Neuronal stem cell (in vitro differentiated cells): ENCODE results near the gene GPR160.

Experiments used
- DNase-seq: peaks from one replicate; pipeline ENCODE4 v3.0.0-alpha.2; 2013; ENCODE audit warnings: low spot score
- H2AFZ ChIP-seq: one replicate; pipeline ENCODE4 v1.6.1; 2013; ENCODE audit warnings: mild to moderate bottlenecking, low read length, inconsistent platforms
- H2AK5ac ChIP-seq: 2 replicates; pipeline ENCODE4 v1.6.1; 2013; ENCODE audit warnings: low read depth, mild to moderate bottlenecking, inconsistent platforms, low read length, moderate library complexity, mixed read lengths
- H2BK120ac ChIP-seq: 2 replicates; pipeline ENCODE4 v1.6.1; 2013; ENCODE audit warnings: low read depth, mild to moderate bottlenecking, inconsistent platforms, low read length, moderate library complexity, mixed read lengths
- H2BK12ac ChIP-seq: one replicate; pipeline ENCODE4 v1.6.1; 2013; ENCODE audit warnings: low read length, inconsistent platforms
- H2BK15ac ChIP-seq: 2 replicates; pipeline ENCODE4 v1.6.1; 2013; ENCODE audit warnings: mild to moderate bottlenecking, low read length, inconsistent platforms, mixed read lengths
- H2BK5ac ChIP-seq: one replicate; pipeline ENCODE4 v1.6.1; 2013; ENCODE audit warnings: inconsistent platforms, mild to moderate bottlenecking, low read length, moderate library complexity
- H3K14ac ChIP-seq: one replicate; pipeline ENCODE4 v1.6.1; 2013; ENCODE audit warnings: low read length, inconsistent platforms
- H3K18ac ChIP-seq: 2 replicates; pipeline ENCODE4 v1.6.1; 2013; ENCODE audit warnings: low read length, inconsistent platforms
- H3K23ac ChIP-seq: 2 replicates; pipeline ENCODE4 v1.6.1; 2013; ENCODE audit warnings: low read depth, mild to moderate bottlenecking, mixed read lengths, low read length, inconsistent platforms; ENCODE audit not compliant: poor library complexity
- H3K27ac ChIP-seq: replicated peaks from 3 replicates; pipeline ENCODE4 v1.5.1; 2013; ENCODE audit warnings: low read length, inconsistent platforms
- H3K27me3 ChIP-seq, 3 experiments: 2 replicates each; pipeline ENCODE4 v1.6.1; 2013; ENCODE audit warnings: low read length in 3 of 3, mild to moderate bottlenecking in 2 of 3, inconsistent platforms in 1 of 3, low read depth in 1 of 3, mixed read lengths in 1 of 3, moderate library complexity in 1 of 3; ENCODE audit not compliant: control insufficient read depth in 3 of 3, insufficient read depth in 3 of 3
- H3K36me3 ChIP-seq, 2 donors: replicated peaks in 1 of 2; 2 replicates each; pipeline ENCODE4 v1.6.1; 2013; ENCODE audit warnings: low read length in 2 of 2; ENCODE audit not compliant: control insufficient read depth in 2 of 2, insufficient read depth in 2 of 2
- H3K4ac ChIP-seq: 2 replicates; pipeline ENCODE4 v1.6.1; 2013; ENCODE audit warnings: inconsistent platforms, mild to moderate bottlenecking, low read length, moderate library complexity
- H3K4me1 ChIP-seq, 2 donors: 1 replicate in 1 of 2; 2 replicates in 1 of 2; pipeline ENCODE4 v1.6.1; 2013; ENCODE audit warnings: low read length in 2 of 2, low read depth in 1 of 2; ENCODE audit not compliant: control insufficient read depth in 2 of 2, insufficient read depth in 1 of 2
- H3K4me2 ChIP-seq: one replicate; pipeline ENCODE4 v1.6.1; 2013; ENCODE audit warnings: mild to moderate bottlenecking, low read length, inconsistent platforms; ENCODE audit not compliant: insufficient read depth, poor library complexity, severe bottlenecking
- H3K4me3 ChIP-seq, 2 donors: 2 replicates each; pipeline ENCODE4 v1.5.1; 2013; ENCODE audit warnings: low read length in 2 of 2, mild to moderate bottlenecking in 2 of 2, inconsistent platforms in 1 of 2, moderate library complexity in 1 of 2
- H3K79me1 ChIP-seq: one replicate; pipeline ENCODE4 v1.6.1; 2013; ENCODE audit warnings: low read depth, mild to moderate bottlenecking, inconsistent platforms, low read length, moderate library complexity
- H3K9ac ChIP-seq: one replicate; pipeline ENCODE4 v1.6.1; 2013; ENCODE audit warnings: mild to moderate bottlenecking, low read depth, low read length, inconsistent platforms; ENCODE audit not compliant: poor library complexity
- H3K9me3 ChIP-seq, 2 donors: replicated peaks in 1 of 2; 2 replicates each; pipeline versions ENCODE3 to v1.6.1; 2013; ENCODE audit warnings: low read length in 2 of 2, mild to moderate bottlenecking in 2 of 2, inconsistent platforms in 1 of 2, low read depth in 1 of 2, mixed read lengths in 1 of 2, moderate library complexity in 1 of 2; ENCODE audit not compliant: control insufficient read depth in 2 of 2, insufficient read depth in 1 of 2
- H4K8ac ChIP-seq: one replicate; pipeline ENCODE4 v1.6.1; 2013; ENCODE audit warnings: low read depth, mild to moderate bottlenecking, inconsistent platforms, low read length, moderate library complexity
- H4K91ac ChIP-seq: one replicate; pipeline ENCODE4 v1.6.1; 2013; ENCODE audit warnings: low read length, low read depth, mild to moderate bottlenecking, inconsistent platforms; ENCODE audit not compliant: poor library complexity
- whole genome bisulfite sequencing, 2 donors: extraction: QIAGEN DNeasy Blood & Tissue Kit; methylation state at CpG; one replicate each; pipeline ENCODE4 v1.1.7; 2013; ENCODE audit warnings: missing lambda C conversion rate in 2 of 2, mixed read lengths in 1 of 2; ENCODE audit not compliant: insufficient read length in 2 of 2, insufficient replicate concordance in 1 of 2; ENCODE audit errors: extremely low coverage in 2 of 2; 5-methylcytosine and 5-hydroxymethylcytosine counted together

The GPR160 gene

GRCh38 chr3:170046269-170047132, 8.7 kb downstream of the GPR160 start:
- Histone ChIP-seq H3K9me3 (no peaks in the 10 kb centered on the region), H3K18ac (no peak overlapping the region), H2BK5ac (no peak overlapping the region), H2BK15ac (no peak overlapping the region), H3K79me1 (no peaks in the 10 kb centered on the region), H2AFZ (no peak overlapping the region), H3K4ac (no peak overlapping the region), H2BK120ac (no peak overlapping the region), H3K14ac (no peak overlapping the region), H3K23ac (no peak overlapping the region), H3K4me2 (no peak overlapping the region), H4K91ac (no peak overlapping the region), H3K27me3 (peaks cover 0 to 27% (median 0%) of the 10 kb centered on the region in 3 experiments), H3K27ac (no peak overlapping the region), H3K9ac (no peak overlapping the region), H2AK5ac (no peak overlapping the region), H3K4me3 (no peak overlapping the region), H4K8ac (no peak overlapping the region), H3K36me3 (no peaks in the 10 kb centered on the region), H2BK12ac (no peak overlapping the region), H3K4me1 (no peaks in the 10 kb centered on the region)
- WGBS, 2 donors = no CpG with 5 or more reads among the region's 5 CpGs
- DNase-seq = no peak

GRCh38 chr3:170047133-170047404, 9.3 kb downstream of the GPR160 start:
- Histone ChIP-seq H2BK120ac (no peak overlapping the region), H3K4me1 (no peaks in the 10 kb centered on the region), H3K9ac (no peak overlapping the region), H3K27me3 (peaks cover 0 to 21% (median 0%) of the 10 kb centered on the region in 3 experiments), H3K4ac (no peak overlapping the region), H3K18ac (no peak overlapping the region), H3K79me1 (no peaks in the 10 kb centered on the region), H3K9me3 (no peaks in the 10 kb centered on the region), H4K91ac (no peak overlapping the region), H3K23ac (no peak overlapping the region), H3K14ac (no peak overlapping the region), H3K27ac (no peak overlapping the region), H2AK5ac (no peak overlapping the region), H2AFZ (no peak overlapping the region), H3K4me2 (no peak overlapping the region), H3K36me3 (no peaks in the 10 kb centered on the region), H2BK12ac (no peak overlapping the region), H4K8ac (no peak overlapping the region), H3K4me3 (no peak overlapping the region), H2BK15ac (no peak overlapping the region), H2BK5ac (no peak overlapping the region)
- no peak for DNase-seq
- no CpG with 5 or more reads among the region's 3 CpGs for WGBS, 2 donors

GRCh38 chr3:170049146-170050000, 11.6 kb downstream of the GPR160 start:
- Histone ChIP-seq H3K4me2 (no peak overlapping the region), H3K27me3 (peaks cover 0 to 14% (median 0%) of the 10 kb centered on the region in 3 experiments)
- WGBS, 2 donors = no CpG with 5 or more reads among the region's 10 CpGs

GRCh38 chr3:170050753-170051152, 13.0 kb downstream of the GPR160 start:
- DNase-seq = no peak
- no peak overlapping the region for H3K27ac ChIP-seq
- no peak overlapping the region for H4K91ac ChIP-seq
- no peak overlapping the region for H2BK12ac ChIP-seq
- H2BK15ac ChIP-seq = no peak overlapping the region
- H3K4me3 ChIP-seq = no peak overlapping the region
- no peaks in the 10 kb centered on the region for H3K4me1 ChIP-seq
- no peak overlapping the region for H2AK5ac ChIP-seq
- H4K8ac ChIP-seq = no peak overlapping the region
- no peak overlapping the region for H2BK120ac ChIP-seq
- no peaks in the 10 kb centered on the region for H3K36me3 ChIP-seq
- no peaks in the 10 kb centered on the region for H3K9me3 ChIP-seq
- no peak overlapping the region for H2BK5ac ChIP-seq
- H3K23ac ChIP-seq = no peak overlapping the region
- H3K4me2 ChIP-seq = no peak overlapping the region
- H2AFZ ChIP-seq = no peak overlapping the region
- no peak overlapping the region for H3K4ac ChIP-seq
- H3K14ac ChIP-seq = no peak overlapping the region
- WGBS, 2 donors = no CpG with 5 or more reads among the region's 4 CpGs
- no peak overlapping the region for H3K18ac ChIP-seq
- H3K27me3 ChIP-seq = peaks cover 0 to 9% (median 0%) of the 10 kb centered on the region in 3 experiments
- no peaks in the 10 kb centered on the region for H3K79me1 ChIP-seq
- no peak overlapping the region for H3K9ac ChIP-seq

More at GRCh38 chr3:170049146-170050000, 11.6 kb downstream of the GPR160 start:
- H2BK15ac ChIP-seq = no peak overlapping the region
- H2AK5ac ChIP-seq = no peak overlapping the region
- no peak overlapping the region for H2BK120ac ChIP-seq
- H3K9ac ChIP-seq = no peak overlapping the region
- H4K8ac ChIP-seq = no peak overlapping the region
- H3K27ac ChIP-seq = no peak overlapping the region
- no peak for DNase-seq
- no peak overlapping the region for H2BK5ac ChIP-seq
- H3K79me1 ChIP-seq = no peaks in the 10 kb centered on the region
- H2AFZ ChIP-seq = no peak overlapping the region
- H3K14ac ChIP-seq = no peak overlapping the region
- no peaks in the 10 kb centered on the region for H3K36me3 ChIP-seq
- no peak overlapping the region for H3K4ac ChIP-seq
- H3K4me1 ChIP-seq = no peaks in the 10 kb centered on the region
- H3K9me3 ChIP-seq = no peaks in the 10 kb centered on the region
- H3K18ac ChIP-seq = peak overlapping the region; percentile 0
- H2BK12ac ChIP-seq = no peak overlapping the region
- H3K4me3 ChIP-seq = no peak overlapping the region
- no peak overlapping the region for H4K91ac ChIP-seq
- no peak overlapping the region for H3K23ac ChIP-seq
